GM19240 (cell line): ENCODE measurements around the gene SRSF9.
"Not testable (repeated sequence)": the region's sequence is repeated elsewhere in the genome, so short reads cannot be mapped to it uniquely, and the experiment has no call there.

Source experiments
- DNase-seq: peaks from one replicate; pipeline ENCODE4 v3.0.0; 2011; ENCODE audit warnings: low spot score; ENCODE audit not compliant: insufficient read length

The SRSF9 gene

GRCh38 chr12:120453060-120453750 lies 16.3 kb downstream of the SRSF9 start:
- DNase-seq, result no peak

- DNase-seq, result not testable (repeated sequence)
Measured at GRCh38 chr12:120452524-120452923, 17.0 kb downstream of the SRSF9 start.

- no peak for DNase-seq
Measured at GRCh38 chr12:120447992-120448391, 21.6 kb downstream of the SRSF9 start.

GRCh38 chr12:120446844-120447178 lies 22.7 kb downstream of the SRSF9 start:
- DNase-seq, result not testable (repeated sequence)

- peak; percentile 45 for DNase-seq
Measured at GRCh38 chr12:120445911-120446843, 23.4 kb downstream of the SRSF9 start, which contains the start of the genes GATC and TRIAP1. Gene GATC, plus strand, starts transcription at chr12:120446444. Its CDS starts 37 bp downstream, at chr12:120446481. Gene TRIAP1, minus strand, starts transcription at chr12:120446384. Its CDS starts 12 bp downstream, at chr12:120446372.

- no peak for DNase-seq
Measured at GRCh38 chr12:120444676-120445075, 24.9 kb downstream of the SRSF9 start.

- peak; percentile 56 for DNase-seq
Measured at GRCh38 chr12:120439646-120440247, 29.8 kb downstream of the SRSF9 start.

- no peak for DNase-seq
Measured at GRCh38 chr12:120438495-120439198, 30.9 kb downstream of the SRSF9 start.

GRCh38 chr12:120437735-120438494 lies 31.6 kb downstream of the SRSF9 start, which contains the start of gene COX6A1:
Gene COX6A1, plus strand, starts transcription at chr12:120438113. Its CDS starts 14 bp downstream, at chr12:120438127.
- peak; percentile 97 for DNase-seq

GRCh38 chr12:120432772-120433525 lies 36.6 kb downstream of the SRSF9 start:
- DNase-seq, result no peak

- no peak for DNase-seq
Measured at GRCh38 chr12:120429368-120429767, 40.2 kb downstream of the SRSF9 start.

- no peak for DNase-seq
Measured at GRCh38 chr12:120428597-120429229, 40.8 kb downstream of the SRSF9 start.

GRCh38 chr12:120425797-120426196 lies 43.8 kb downstream of the SRSF9 start:
- DNase-seq, result no peak

- no peak for DNase-seq
Measured at GRCh38 chr12:120422892-120423456, 46.6 kb downstream of the SRSF9 start.

GRCh38 chr12:120421701-120422100 lies 47.8 kb downstream of the SRSF9 start:
- no peak for DNase-seq

GRCh38 chr12:120417917-120418580 lies 51.5 kb downstream of the SRSF9 start:
- no peak for DNase-seq

GRCh38 chr12:120416490-120417216 lies 52.9 kb downstream of the SRSF9 start:
- DNase-seq, result no peak
